ENCODE measurements around the gene TLCD2.
A peak's percentile ranks its signal among the peaks of the same experiment; 100 is the strongest.
"Not testable (repeated sequence)": the region's sequence is repeated elsewhere in the genome, so short reads cannot be mapped to it uniquely, and the experiment has no call there.

Gene TLCD2

DNA sequence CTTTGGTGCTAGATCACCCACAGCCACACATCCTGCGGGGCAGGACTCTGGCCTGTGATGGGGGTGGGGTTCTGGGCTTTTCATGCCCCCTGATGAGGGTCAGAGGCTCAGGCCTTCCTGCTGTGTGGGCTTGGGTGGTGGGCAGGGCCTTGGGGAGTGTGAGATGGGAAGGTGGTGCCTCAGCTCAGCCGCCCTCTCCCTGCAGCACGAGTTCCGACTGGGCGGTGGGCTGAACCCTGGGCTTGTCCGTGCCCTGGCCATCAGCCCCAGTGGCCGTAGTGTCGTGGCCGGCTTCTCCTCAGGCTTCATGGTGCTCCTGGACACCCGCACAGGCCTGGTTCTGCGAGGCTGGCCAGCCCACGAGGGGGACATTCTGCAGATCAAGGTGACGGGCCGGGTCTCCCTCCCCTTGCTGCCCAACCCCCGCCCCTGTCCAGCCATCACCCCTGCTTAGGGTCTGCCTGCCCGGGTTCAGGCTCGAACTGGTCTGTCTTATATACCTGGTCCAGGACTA, 25.7 kb upstream of the TLCD2 start:
- DNase-seq, result no peak

- no peak for DNase-seq
These were observed 25.2 kb upstream of the TLCD2 start for GRCh38 chr17:1735418-1735817.

GRCh38 chr17:1733759-1734158, 23.6 kb upstream of the TLCD2 start:
- no peak for DNase-seq

GRCh38 chr17:1732833-1733321, 22.7 kb upstream of the TLCD2 start:
- no peak for DNase-seq

DNA sequence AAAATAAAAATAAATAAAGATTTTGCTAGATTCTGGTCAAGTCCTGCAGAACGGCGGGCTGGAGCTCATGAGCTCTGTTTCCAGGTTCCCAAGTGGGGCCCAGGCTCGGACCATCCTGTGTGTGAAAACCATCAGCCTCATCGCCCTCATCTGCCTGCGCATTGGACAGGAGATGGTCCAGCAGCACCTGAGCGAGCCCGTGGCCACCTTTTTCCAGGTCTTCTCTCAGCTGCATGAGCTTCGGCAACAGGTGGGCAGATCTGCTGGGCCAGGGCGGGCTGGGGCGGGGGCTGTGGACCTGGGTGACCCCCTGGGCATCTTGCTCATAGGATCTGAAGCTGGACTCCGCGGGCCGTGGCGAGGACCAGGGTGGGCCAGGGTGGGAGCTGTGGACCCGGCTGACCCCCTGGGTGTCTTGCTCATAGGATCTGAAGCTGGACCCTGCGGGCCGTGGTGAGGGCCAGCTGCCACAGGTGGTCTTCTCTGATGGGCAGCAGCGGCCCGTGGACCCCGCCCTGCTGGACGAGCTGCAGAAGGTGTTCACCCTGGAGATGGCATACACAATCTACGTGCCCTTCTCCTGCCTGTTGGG, 22.2 kb upstream of the TLCD2 start:
- DNase-seq, result no peak

GRCh38 chr17:1731194-1731506, 21.0 kb upstream of the TLCD2 start:
- no peak for DNase-seq

- no peak for DNase-seq
These were observed 20.4 kb upstream of the TLCD2 start for GRCh38 chr17:1730326-1731193.

- no peak for DNase-seq
These were observed 19.8 kb upstream of the TLCD2 start for GRCh38 chr17:1729966-1730325.

DNA sequence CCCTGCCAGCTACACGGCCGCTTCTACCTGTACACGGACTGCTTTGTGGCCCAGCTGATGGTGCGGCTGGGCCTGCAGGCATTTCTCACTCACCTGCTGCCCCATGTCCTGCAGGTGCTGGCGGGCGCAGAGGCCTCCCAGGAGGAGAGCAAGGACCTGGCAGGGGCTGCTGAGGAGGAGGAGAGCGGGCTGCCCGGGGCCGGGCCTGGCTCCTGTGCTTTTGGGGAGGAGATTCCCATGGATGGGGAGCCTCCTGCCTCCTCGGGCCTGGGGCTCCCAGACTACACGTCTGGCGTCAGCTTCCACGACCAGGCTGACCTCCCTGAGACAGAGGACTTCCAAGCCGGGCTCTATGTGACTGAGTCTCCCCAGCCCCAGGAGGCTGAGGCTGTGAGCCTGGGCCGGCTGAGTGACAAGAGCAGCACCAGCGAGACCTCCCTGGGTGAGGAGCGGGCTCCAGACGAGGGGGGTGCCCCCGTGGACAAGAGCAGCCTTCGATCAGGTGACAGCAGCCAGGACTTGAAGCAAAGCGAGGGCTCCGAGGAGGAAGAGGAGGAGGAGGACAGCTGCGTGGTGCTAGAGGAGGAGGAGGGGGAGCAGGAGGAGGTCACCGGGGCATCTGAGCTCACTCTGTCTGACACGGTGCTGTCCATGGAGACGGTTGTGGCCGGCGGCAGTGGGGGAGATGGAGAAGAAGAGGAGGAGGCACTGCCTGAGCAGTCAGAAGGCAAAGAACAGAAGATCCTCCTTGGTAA, 17.9 kb upstream of the TLCD2 start:
- no peak for DNase-seq

GRCh38 chr17:1727258-1727789, 17.1 kb upstream of the TLCD2 start:
- no peak for DNase-seq

DNA sequence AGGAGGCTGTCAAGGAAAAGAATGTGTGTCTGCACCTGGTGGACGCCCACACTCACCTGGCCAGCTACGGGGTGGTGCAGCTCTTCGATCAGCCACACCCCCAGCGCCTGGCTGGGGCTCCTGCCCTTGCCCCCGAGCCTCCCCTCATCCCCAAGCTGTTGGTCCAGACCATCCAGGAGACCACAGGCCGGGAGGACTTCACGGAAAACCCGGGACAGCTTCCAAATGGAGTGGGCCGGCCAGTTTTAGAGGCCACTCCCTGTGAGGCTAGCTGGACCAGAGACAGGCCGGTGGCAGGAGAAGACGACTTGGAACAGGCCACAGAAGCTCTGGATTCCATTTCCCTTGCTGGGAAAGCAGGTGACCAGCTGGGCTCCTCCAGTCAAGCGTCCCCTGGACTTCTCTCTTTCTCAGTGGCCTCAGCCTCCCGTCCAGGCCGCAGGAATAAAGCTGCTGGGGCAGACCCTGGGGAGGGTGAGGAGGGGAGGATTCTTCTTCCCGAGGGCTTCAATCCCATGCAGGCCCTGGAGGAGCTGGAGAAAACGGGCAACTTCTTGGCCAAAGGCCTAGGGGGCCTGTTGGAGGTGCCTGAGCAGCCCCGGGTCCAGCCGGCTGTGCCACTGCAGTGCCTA, 16.6 kb upstream of the TLCD2 start:
- no peak for DNase-seq

DNA sequence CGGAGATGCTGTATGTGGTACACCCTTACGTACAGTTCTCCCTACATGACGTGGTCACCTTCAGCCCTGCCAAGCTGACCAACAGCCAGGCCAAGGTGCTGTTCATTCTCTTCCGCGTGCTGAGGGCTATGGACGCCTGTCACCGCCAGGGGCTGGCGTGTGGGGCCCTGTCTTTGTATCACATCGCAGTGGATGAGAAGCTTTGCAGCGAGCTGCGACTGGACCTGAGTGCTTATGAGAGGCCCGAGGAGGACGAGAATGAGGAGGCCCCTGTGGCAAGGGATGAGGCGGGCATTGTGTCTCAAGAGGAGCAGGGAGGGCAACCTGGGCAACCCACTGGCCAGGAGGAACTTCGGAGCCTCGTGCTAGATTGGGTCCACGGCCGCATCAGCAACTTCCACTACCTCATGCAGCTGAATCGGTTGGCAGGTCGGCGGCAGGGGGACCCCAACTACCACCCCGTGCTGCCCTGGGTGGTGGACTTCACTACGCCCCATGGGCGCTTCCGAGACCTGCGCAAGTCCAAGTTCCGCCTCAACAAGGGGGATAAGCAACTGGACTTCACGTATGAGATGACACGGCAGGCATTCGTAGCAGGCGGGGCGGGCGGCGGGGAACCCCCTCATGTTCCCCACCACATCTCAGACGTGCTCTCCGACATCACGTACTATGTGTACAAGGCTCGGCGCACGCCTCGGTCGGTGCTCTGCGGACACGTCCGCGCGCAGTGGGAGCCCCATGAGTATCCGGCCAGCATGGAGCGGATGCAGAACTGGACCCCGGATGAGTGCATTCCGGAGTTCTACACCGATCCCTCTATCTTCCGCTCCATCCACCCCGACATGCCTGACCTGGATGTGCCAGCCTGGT, 15.7 kb upstream of the TLCD2 start:
- DNase-seq, result no peak

GRCh38 chr17:1724869-1725641, 14.9 kb upstream of the TLCD2 start:
- peak in 1 of 2 experiments; percentile 50 for DNase-seq

- peak in 1 of 2 experiments; percentile 78 for DNase-seq
These were observed 14.2 kb upstream of the TLCD2 start, which contains the start of gene WDR81 for GRCh38 chr17:1724351-1724868. WDR81 (plus strand) TSS chr17:1724704; CDS start chr17:1724960, 256 bp downstream.

GRCh38 chr17:1722022-1722421, 11.8 kb upstream of the TLCD2 start:
- DNase-seq, result not testable (repeated sequence)

DNA sequence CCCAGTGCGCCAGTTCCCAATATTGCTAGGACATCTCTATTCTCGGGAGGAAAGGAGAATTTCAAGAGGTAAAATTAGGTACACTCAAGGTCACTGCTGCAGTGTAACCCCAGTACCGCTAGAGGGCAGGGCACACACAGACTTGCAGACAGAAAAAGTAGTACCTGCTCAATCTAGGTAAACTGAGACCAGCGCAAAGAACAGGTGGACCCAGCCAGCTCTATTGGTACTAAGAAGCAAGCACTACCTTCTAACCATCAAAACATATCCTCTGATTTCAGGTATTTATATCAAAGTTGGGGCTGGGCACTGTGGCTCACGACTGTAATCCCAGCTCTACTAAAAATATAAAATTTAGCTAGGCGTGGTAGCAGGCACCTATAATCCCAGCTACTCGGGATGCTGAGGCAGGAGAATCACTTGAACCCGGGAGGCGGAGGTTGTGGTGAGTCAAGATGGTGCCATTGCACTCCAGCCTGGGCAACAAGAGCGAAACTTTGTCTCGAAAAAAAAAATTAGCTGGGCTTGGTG, 10.7 kb upstream of the TLCD2 start:
- DNase-seq, result peak; percentile 32 to 47

- no peak for DNase-seq
These were observed 8.4 kb upstream of the TLCD2 start for GRCh38 chr17:1718362-1719165.

- peak; percentile 95 for DNase-seq
These were observed 6.9 kb upstream of the TLCD2 start for GRCh38 chr17:1716912-1717695.
